ENCODE measurements around the gene GPRASP2.
"Not testable (repeated sequence)": the region's sequence is repeated elsewhere in the genome, so short reads cannot be mapped to it uniquely, and the experiment has no call there.

GPRASP2 gene

DNA sequence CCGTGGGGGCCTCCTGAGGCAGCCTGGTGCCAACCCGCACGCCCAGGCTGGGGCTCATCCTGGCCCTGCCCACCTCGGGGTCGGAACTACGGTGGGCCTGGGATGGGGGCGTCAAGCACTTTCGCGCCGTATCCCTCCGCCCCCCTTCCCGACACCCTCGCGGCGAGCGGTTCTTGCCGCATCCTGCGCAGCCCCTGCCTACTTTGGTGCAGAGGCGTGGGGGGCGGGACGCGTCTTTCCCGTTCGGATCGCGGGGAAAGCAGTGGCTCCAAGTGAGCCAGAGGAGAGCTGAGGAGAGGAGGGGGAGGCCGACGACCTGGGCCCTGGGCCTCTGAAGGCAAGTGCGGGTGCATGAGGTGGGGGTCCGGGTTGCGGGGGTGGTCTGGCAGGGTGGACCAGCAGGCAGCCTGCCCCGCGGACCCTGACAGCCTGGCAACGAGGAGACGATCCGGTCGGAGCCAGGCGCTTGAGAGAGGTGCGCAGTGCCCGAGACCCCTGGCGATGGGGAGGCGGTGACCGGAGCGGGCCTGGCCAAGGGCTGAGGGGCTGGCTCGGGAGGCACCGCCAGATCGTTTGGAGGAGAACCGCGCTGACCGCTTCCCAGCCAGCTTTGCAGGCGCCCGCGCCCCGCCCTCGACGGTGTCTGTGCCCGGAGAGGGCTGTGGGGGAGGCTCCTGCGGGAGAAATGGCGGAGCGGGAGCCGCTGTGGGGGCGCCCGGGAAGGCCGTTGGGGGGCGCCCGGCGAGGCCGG, at the start of gene GPRASP2:
TSS of gene GPRASP2 (plus strand) at position 233 of the 751 bp plus-strand sequence. CDS start 2,422 bp downstream, outside the sequence.
- H4K20me1 ChIP-seq: no peaks in the 10 kb centered on the region
- H3K27ac ChIP-seq: no peak within 1 kb of the TSS
- H3K27me3 ChIP-seq: peaks cover 23% of the 10 kb centered on the region
- H3K4me3 ChIP-seq: no peak within 1 kb of the TSS; the same call in 1 of the 2 replicates
- peaks cover 29% of the 10 kb centered on the region for H3K9me3 ChIP-seq
- TF ChIP-seq Cebpa-rat (IDR thresholded peaks at IDR 0.05): no peak
- no peak within 1 kb of the TSS for H3K9ac ChIP-seq
- H3K36me3 ChIP-seq: no peaks in the 10 kb centered on the region
- H3K4me2 ChIP-seq: no peak within 1 kb of the TSS
- peaks cover 10% of the 10 kb centered on the region; the same call in 1 of the 2 replicates for H3K4me1 ChIP-seq

DNA sequence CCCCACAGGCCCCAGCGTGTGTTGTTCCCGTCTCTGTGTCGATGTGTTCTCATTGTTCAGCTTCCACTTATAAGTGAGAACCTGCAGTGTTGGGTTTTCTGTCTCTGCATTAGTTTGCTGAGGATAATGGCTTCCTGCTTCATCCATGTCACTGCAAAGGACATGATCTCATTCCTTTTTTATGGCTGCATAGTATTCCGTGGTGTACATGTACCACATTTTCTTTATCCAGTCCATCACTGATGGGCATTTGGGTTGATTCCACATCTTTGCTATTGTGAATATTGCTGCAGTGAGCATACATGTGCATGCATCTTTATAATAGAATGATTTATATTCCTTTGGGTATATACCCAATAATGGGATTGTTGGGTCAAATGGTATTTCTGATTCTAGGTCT, 48.4 kb upstream of the GPRASP2 start:
- not testable (repeated sequence) for H3K4me2 ChIP-seq, H3K27me3 ChIP-seq, H3K4me3 ChIP-seq, H4K20me1 ChIP-seq, H3K27ac ChIP-seq, H3K4me1 ChIP-seq, H3K36me3 ChIP-seq, H3K9ac ChIP-seq
- peaks cover 22% of the 10 kb centered on the region for H3K9me3 ChIP-seq

DNA sequence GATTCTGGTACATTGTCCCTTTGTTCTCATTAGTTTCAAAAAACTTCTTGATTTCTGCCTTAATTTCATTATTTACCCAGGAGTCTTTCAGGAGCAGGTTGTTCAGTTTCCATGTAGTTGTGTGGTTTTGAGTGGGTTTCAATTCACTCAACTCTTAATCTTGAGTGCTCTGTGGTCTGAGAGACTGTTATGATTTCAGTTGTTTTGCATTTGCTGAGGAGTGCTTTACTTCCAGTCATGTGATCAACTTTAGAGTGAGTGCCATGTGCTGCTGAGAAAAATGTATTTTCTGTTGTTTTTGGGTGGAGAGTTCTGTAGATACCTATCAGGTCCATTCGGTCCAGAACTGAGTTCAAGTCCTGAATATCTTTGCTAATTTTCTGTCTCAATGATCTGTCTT, 45.2 kb upstream of the GPRASP2 start:
- not testable (repeated sequence) for H3K4me1 ChIP-seq

DNA sequence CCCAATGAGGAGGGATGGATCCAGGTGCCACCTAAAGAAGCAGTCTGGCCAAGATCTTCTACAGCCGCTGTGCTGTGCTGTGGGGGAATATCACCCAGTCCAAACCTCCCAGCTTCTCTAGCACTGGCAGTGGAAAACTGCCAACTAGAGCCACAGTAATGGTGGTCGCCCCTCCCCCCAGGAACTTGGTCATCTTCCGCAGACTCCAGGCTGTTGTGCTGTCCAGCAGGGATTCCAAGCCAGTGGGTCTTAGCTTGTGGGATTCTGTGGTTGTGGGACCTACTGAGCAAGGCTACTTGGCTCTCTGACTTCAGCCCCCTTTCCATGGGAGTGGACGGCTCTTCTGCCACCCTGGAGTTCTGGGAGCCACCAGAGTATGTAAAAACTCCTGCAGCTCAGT, 42.7 kb upstream of the GPRASP2 start:
- H3K27me3 ChIP-seq: no peaks in the 10 kb centered on the region
- no peaks in the 10 kb centered on the region for H3K36me3 ChIP-seq
- no peaks in the 10 kb centered on the region for H4K20me1 ChIP-seq
- no peak overlapping the region for H3K9ac ChIP-seq
- TF ChIP-seq Cebpa-rat (IDR thresholded peaks at IDR 0.05): no peak
- H3K4me1 ChIP-seq: no peaks in the 10 kb centered on the region
- H3K9me3 ChIP-seq: peaks cover 12% of the 10 kb centered on the region
- no peak overlapping the region for H3K4me3 ChIP-seq
- H3K4me2 ChIP-seq: no peak overlapping the region
- H3K27ac ChIP-seq: no peak overlapping the region

More for the DNA sequence above, 45.2 kb upstream of the GPRASP2 start:
- H3K27me3 ChIP-seq, H4K20me1 ChIP-seq, H3K4me3 ChIP-seq, H3K27ac ChIP-seq, H3K4me2 ChIP-seq, H3K9ac ChIP-seq, H3K36me3 ChIP-seq: not testable (repeated sequence)
- peaks cover 22% of the 10 kb centered on the region for H3K9me3 ChIP-seq

DNA sequence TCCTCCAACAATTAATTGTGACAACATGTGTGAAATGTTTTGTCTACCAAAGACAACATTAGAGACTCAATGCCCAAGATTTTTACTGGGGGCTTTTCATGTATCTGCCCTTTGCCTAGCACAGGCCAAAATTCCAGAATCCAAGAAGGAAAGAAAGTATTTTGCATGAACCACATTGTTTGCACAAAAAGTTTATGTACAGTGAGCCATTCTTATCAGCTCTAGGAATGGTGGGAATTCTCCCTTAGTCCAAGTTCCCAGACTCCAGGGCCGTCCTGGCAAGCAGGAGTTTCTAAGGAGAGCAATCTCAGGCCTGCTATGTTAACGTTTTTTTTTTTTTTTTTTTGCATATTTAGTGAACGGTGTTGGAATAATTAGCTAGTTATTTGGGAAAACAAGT, 39.4 kb upstream of the GPRASP2 start:
- Histone ChIP-seq H3K4me2 (no peak overlapping the region), H3K4me1 (no peaks in the 10 kb centered on the region), H3K9ac (no peak overlapping the region), H3K27me3 (no peaks in the 10 kb centered on the region), H3K27ac (no peak overlapping the region), H4K20me1 (no peaks in the 10 kb centered on the region), H3K9me3 (no peaks in the 10 kb centered on the region; the same call in 1 of the 2 replicates), H3K4me3 (no peak overlapping the region), H3K36me3 (no peaks in the 10 kb centered on the region)
- no peak for TF ChIP-seq Cebpa-rat (IDR thresholded peaks at IDR 0.05)

DNA sequence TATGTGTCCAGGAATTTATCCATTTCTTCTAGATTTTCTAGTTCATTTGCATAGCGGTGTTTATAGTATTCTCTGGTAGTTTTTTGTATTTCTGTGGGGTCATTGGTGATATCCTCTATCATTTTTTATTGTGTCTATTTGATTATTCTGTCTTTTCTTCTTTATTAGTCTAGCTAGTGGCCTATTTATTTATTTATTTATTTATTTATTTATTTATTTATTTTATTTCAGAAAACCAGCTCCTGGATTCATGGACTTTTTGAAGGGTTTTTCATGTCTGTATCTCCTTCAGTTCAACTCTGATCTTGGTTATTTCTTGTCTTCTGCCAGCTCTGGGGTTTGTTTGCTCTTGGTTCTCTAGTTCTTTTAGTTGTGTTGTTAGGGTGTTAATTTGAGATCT, 34.8 kb upstream of the GPRASP2 start:
- not testable (repeated sequence) for H3K9ac ChIP-seq, H3K4me1 ChIP-seq, H3K4me3 ChIP-seq, H3K9me3 ChIP-seq, H3K4me2 ChIP-seq, H3K27ac ChIP-seq, H3K36me3 ChIP-seq, H3K27me3 ChIP-seq, H4K20me1 ChIP-seq

DNA sequence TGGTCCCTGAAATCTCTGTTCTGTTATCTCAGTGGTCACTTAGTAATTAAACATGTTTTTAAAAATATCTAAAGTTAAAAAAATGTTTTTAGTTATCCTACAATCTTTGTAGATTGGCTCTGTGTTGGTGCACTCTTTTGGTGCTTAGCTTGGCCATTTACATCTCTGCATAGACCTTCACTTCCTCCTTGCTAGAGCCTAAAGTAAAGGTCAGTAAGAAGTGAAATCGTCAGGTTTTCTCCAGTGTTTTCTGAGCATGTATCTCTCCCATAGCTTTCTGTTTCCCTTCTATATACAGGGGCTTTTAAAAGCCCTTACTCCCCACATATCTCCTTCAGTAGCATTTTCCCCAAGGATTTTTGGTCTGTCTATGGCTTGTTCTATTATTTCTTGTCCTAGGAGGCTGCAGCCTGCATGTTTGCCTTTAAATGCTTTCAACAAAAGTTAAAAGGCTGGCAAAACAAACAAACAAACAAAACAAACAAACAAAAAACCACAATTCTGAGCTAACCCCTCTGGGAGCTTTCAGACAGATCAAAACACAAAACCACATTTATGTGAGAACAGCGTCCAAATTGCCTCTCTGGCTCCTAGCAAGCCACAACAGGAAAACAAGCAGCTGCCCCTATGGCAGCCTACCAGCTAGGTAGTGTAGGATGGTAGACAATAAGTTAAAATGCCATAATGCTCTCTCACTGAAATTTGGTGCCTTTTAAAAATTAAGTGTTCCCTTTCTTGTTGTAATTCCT, 27.3 kb upstream of the GPRASP2 start:
- H3K4me1 ChIP-seq: peaks cover 20% of the 10 kb centered on the region
- H3K4me2 ChIP-seq: peak overlapping the region; percentile 7; the same call in 1 of the 2 replicates
- no peaks in the 10 kb centered on the region for H3K27me3 ChIP-seq
- TF ChIP-seq Cebpa-rat (IDR thresholded peaks at IDR 0.05): no peak
- H3K9ac ChIP-seq: no peak overlapping the region
- H3K27ac ChIP-seq: no peak overlapping the region
- no peak overlapping the region for H3K4me3 ChIP-seq
- peaks cover 20% of the 10 kb centered on the region for H3K9me3 ChIP-seq
- H4K20me1 ChIP-seq: no peaks in the 10 kb centered on the region
- no peaks in the 10 kb centered on the region for H3K36me3 ChIP-seq

DNA sequence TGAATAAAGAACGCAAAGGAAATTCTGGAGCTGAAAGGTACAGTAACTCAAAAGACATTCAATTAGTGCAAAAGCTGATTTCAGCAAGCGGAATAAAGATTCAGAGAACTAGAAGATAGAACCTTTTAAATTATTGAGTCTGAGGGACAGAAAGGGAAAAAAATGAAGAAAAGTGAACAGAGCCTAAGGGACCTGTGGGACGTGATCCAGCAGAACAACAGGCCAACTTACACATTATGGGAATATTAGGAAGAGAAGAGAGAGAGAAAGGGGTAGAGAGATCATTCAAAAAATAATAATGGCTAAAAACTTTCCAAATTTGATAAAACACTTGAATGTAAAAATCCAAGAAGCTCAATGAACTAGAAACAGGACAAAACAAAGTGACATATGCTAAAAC, 17.5 kb upstream of the GPRASP2 start:
- H3K9me3 ChIP-seq: peaks cover 11% of the 10 kb centered on the region; the same call in 1 of the 2 replicates
- no peak overlapping the region for H3K27ac ChIP-seq
- no peaks in the 10 kb centered on the region for H3K36me3 ChIP-seq
- H4K20me1 ChIP-seq: no peaks in the 10 kb centered on the region
- H3K4me3 ChIP-seq: no peak overlapping the region
- no peaks in the 10 kb centered on the region for H3K4me1 ChIP-seq
- H3K4me2 ChIP-seq: no peak overlapping the region
- no peak overlapping the region for H3K9ac ChIP-seq
- TF ChIP-seq Cebpa-rat (IDR thresholded peaks at IDR 0.05): no peak
- H3K27me3 ChIP-seq: no peaks in the 10 kb centered on the region

DNA sequence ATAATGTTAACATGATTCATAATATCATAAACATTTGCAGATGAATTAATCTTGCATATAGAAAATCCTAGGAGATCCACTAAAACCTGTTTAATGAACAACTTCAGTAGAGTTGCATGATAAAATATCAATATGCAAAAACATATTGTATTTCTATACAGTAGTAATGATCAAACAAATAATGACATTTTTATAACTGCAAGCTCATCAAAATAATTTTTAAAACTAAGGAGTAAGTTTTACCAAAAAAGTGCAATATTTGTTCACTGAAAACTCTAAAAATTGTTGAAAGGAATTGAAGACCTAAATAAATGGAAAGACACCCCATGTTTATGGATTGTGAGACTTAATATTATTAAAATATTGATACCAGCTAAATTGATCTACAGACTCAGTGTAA, 15.9 kb upstream of the GPRASP2 start:
- no peaks in the 10 kb centered on the region for H3K27me3 ChIP-seq
- no peak overlapping the region for H3K4me3 ChIP-seq
- no peak overlapping the region for H3K4me2 ChIP-seq
- H3K9ac ChIP-seq: no peak overlapping the region
- no peaks in the 10 kb centered on the region for H3K4me1 ChIP-seq
- H4K20me1 ChIP-seq: no peaks in the 10 kb centered on the region
- H3K36me3 ChIP-seq: no peaks in the 10 kb centered on the region
- TF ChIP-seq Cebpa-rat (IDR thresholded peaks at IDR 0.05): no peak
- no peak overlapping the region for H3K27ac ChIP-seq
- H3K9me3 ChIP-seq: peaks cover 6% of the 10 kb centered on the region; the same call in 1 of the 2 replicates

DNA sequence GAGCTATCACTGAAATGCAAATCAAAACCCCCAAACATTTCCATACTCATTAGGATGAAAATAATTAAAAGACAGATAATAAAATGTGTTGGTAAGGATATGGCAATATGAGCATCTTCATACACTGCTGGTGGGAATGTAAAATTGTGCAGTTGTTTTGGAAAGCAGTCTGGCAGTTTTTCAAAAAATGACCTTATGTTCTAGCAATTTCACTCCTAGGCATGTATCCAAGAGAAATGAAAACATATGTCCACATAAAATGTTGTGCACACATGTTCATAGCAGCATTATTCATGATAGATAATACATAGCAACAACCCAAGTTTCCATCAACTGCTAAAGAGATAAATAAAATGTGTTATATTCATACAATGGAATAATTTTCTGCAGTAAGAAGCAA, 14.8 kb upstream of the GPRASP2 start:
- no peaks in the 10 kb centered on the region for H3K36me3 ChIP-seq
- H3K4me3 ChIP-seq: no peak overlapping the region
- no peaks in the 10 kb centered on the region for H3K9me3 ChIP-seq
- no peak overlapping the region for H3K4me2 ChIP-seq
- no peaks in the 10 kb centered on the region for H4K20me1 ChIP-seq
- no peak overlapping the region for H3K9ac ChIP-seq
- no peaks in the 10 kb centered on the region for H3K27me3 ChIP-seq
- no peaks in the 10 kb centered on the region for H3K4me1 ChIP-seq
- no peak for TF ChIP-seq Cebpa-rat (IDR thresholded peaks at IDR 0.05)
- no peak overlapping the region for H3K27ac ChIP-seq

Measured in BLaER1 (cell line).